Rectal smooth muscle tissue (tissue), 1 donor: Measurements from ENCODE around the gene FKBP3.
"Not testable (repeated sequence)": the region's sequence is repeated elsewhere in the genome, so short reads cannot be mapped to it uniquely, and the experiment has no call there.

ENCODE experiments used
- H3K27ac ChIP-seq: one replicate; pipeline ENCODE4 v1.7.0; 2013; ENCODE audit warnings: low read depth, low read length, inconsistent platforms
- H3K27me3 ChIP-seq: one replicate; pipeline ENCODE4 v1.7.0; 2013; ENCODE audit warnings: low read length; ENCODE audit not compliant: control insufficient read depth, insufficient read depth
- H3K36me3 ChIP-seq: one replicate; pipeline ENCODE4 v1.7.0; 2013; ENCODE audit warnings: low read length; ENCODE audit not compliant: control insufficient read depth, insufficient read depth
- H3K4me1 ChIP-seq: one replicate; pipeline ENCODE4 v1.7.0; 2013; ENCODE audit warnings: low read length; ENCODE audit not compliant: control insufficient read depth, insufficient read depth
- H3K4me3 ChIP-seq: one replicate; pipeline ENCODE4 v1.7.0; 2013; ENCODE audit warnings: low read length
- H3K9ac ChIP-seq: one replicate; pipeline ENCODE4 v1.7.0; 2013; ENCODE audit warnings: low read length

FKBP3 gene

GRCh38 chr14:45103806-45104205, 30.5 kb downstream of the FKBP3 start:
- Histone ChIP-seq H3K36me3 (peaks cover 9% of the 10 kb centered on the region), H3K27ac (no peak overlapping the region)

GRCh38 chr14:45096218-45096617, 38.1 kb downstream of the FKBP3 start:
- H3K4me1 ChIP-seq = no peaks in the 10 kb centered on the region
- peaks cover 6% of the 10 kb centered on the region for H3K36me3 ChIP-seq
- H3K4me3 ChIP-seq = no peak overlapping the region
- no peaks in the 10 kb centered on the region for H3K27me3 ChIP-seq
- H3K9ac ChIP-seq = no peak overlapping the region
- H3K27ac ChIP-seq = no peak overlapping the region

More at GRCh38 chr14:45103806-45104205, 30.5 kb downstream of the FKBP3 start:
- Histone ChIP-seq H3K27me3 (no peaks in the 10 kb centered on the region), H3K4me3 (no peak overlapping the region), H3K9ac (no peak overlapping the region), H3K4me1 (no peaks in the 10 kb centered on the region)

GRCh38 chr14:45095143-45095542, 39.1 kb downstream of the FKBP3 start:
- H3K9ac ChIP-seq = no peak overlapping the region
- peaks cover 6% of the 10 kb centered on the region for H3K36me3 ChIP-seq
- H3K4me3 ChIP-seq = no peak overlapping the region
- H3K4me1 ChIP-seq = no peaks in the 10 kb centered on the region
- H3K27ac ChIP-seq = no peak overlapping the region
- H3K27me3 ChIP-seq = no peaks in the 10 kb centered on the region

- Histone ChIP-seq H3K9ac (no peak overlapping the region), H3K4me1 (no peaks in the 10 kb centered on the region), H3K4me3 (no peak overlapping the region), H3K27ac (no peak overlapping the region), H3K36me3 (peaks cover 6% of the 10 kb centered on the region), H3K27me3 (no peaks in the 10 kb centered on the region)
Measured at GRCh38 chr14:45094275-45094674, 40.0 kb downstream of the FKBP3 start.

- Histone ChIP-seq H3K9ac (no peak overlapping the region), H3K27ac (no peak overlapping the region), H3K36me3 (peaks cover 6% of the 10 kb centered on the region), H3K27me3 (no peaks in the 10 kb centered on the region), H3K4me3 (no peak overlapping the region), H3K4me1 (no peaks in the 10 kb centered on the region)
Measured at GRCh38 chr14:45091710-45092109, 42.6 kb downstream of the FKBP3 start.

GRCh38 chr14:45089813-45090212, 44.5 kb downstream of the FKBP3 start:
- no peaks in the 10 kb centered on the region for H3K36me3 ChIP-seq
- H3K27me3 ChIP-seq = no peaks in the 10 kb centered on the region
- no peak overlapping the region for H3K9ac ChIP-seq
- H3K4me3 ChIP-seq = no peak overlapping the region
- H3K27ac ChIP-seq = no peak overlapping the region
- H3K4me1 ChIP-seq = peaks cover 8% of the 10 kb centered on the region

- H3K36me3 ChIP-seq = no peaks in the 10 kb centered on the region
- no peak overlapping the region for H3K9ac ChIP-seq
- peak overlapping the region; percentile 77 for H3K4me3 ChIP-seq
- H3K27ac ChIP-seq = no peak overlapping the region
- no peaks in the 10 kb centered on the region for H3K27me3 ChIP-seq
- H3K4me1 ChIP-seq = peaks cover 8% of the 10 kb centered on the region
Measured at GRCh38 chr14:45084946-45085346, 49.3 kb downstream of the FKBP3 start.

GRCh38 chr14:45083976-45084722, 50.1 kb downstream of the FKBP3 start, which contains the start of gene PRPF39:
TSS of gene PRPF39 (plus strand) at chr14:45084116. CDS start at chr14:45095240, 11,124 bp downstream.
- Histone ChIP-seq H3K4me1 (peaks cover 8% of the 10 kb centered on the region), H3K27ac (peak within 1 kb of the TSS; percentile 86), H3K27me3 (no peaks in the 10 kb centered on the region), H3K9ac (peak within 1 kb of the TSS; percentile 74), H3K4me3 (peak within 1 kb of the TSS; percentile 77), H3K36me3 (no peaks in the 10 kb centered on the region)

GRCh38 chr14:45083617-45083975, 50.7 kb downstream of the FKBP3 start:
- peaks cover 8% of the 10 kb centered on the region for H3K4me1 ChIP-seq
- H3K36me3 ChIP-seq = no peaks in the 10 kb centered on the region
- H3K27ac ChIP-seq = no peak overlapping the region
- peak overlapping the region; percentile 77 for H3K4me3 ChIP-seq
- H3K9ac ChIP-seq = peak overlapping the region; percentile 67
- no peaks in the 10 kb centered on the region for H3K27me3 ChIP-seq

- no peak overlapping the region for H3K27ac ChIP-seq
Measured at GRCh38 chr14:45082420-45082819, 51.9 kb downstream of the FKBP3 start.

GRCh38 chr14:45081096-45081495, 53.2 kb downstream of the FKBP3 start:
- not testable (repeated sequence) for H3K4me1 ChIP-seq, H3K4me3 ChIP-seq, H3K36me3 ChIP-seq, H3K27me3 ChIP-seq, H3K27ac ChIP-seq, H3K9ac ChIP-seq

More at GRCh38 chr14:45082420-45082819, 51.9 kb downstream of the FKBP3 start:
- Histone ChIP-seq H3K4me1 (peaks cover 8% of the 10 kb centered on the region), H3K36me3 (no peaks in the 10 kb centered on the region), H3K27me3 (no peaks in the 10 kb centered on the region), H3K9ac (no peak overlapping the region), H3K4me3 (no peak overlapping the region)

GRCh38 chr14:45080416-45080968, 53.8 kb downstream of the FKBP3 start:
- H3K27ac ChIP-seq, H3K27me3 ChIP-seq, H3K4me3 ChIP-seq, H3K4me1 ChIP-seq, H3K36me3 ChIP-seq, H3K9ac ChIP-seq: not testable (repeated sequence)

- Histone ChIP-seq H3K27me3 (no peaks in the 10 kb centered on the region), H3K36me3 (no peaks in the 10 kb centered on the region), H3K27ac (no peak overlapping the region), H3K4me3 (no peak overlapping the region), H3K4me1 (no peaks in the 10 kb centered on the region), H3K9ac (no peak overlapping the region)
Measured at GRCh38 chr14:45078323-45078722, 56.0 kb downstream of the FKBP3 start.
